T-helper 17 cell (primary cell): Measurements from ENCODE around the gene POMT1. TPM values are rescaled to one million over a fixed set of nuclear protein-coding genes. Genes with fewer than 3 reads are reported as not detected.

Experiments used
- total RNA-seq, 4 donors: library from RNA in 2 of 4; stranded (reverse) in 2 of 4; gene quantifications; one replicate each; pipeline ENCODE4 v1.2.3 and lab custom pipeline; 2022 to 2026

POMT1 gene
- total RNA-seq, 2 donors from 2014 or later, result 50.0 to 54.0 TPM

Other genes with a start within 250 kb of the POMT1 start
- 10 to 100 TPM; 59.5 to 60.4 TPM for gene FAM78A, start 226.4 kb upstream of the POMT1 start, total RNA-seq
- gene PLPP7, start 213.2 kb upstream of the POMT1 start, total RNA-seq, result under 1 TPM in 1 of 2 donors, not detected in 1; 0.17 TPM
- gene PRRC2B, start 108.8 kb upstream of the POMT1 start, total RNA-seq, result 100 to 1,000 TPM; 193 to 241 TPM
- 10 to 100 TPM; 16.6 to 21.4 TPM for gene UCK1, start 28.3 kb downstream of the POMT1 start, total RNA-seq
- gene PRRT1B, start 42.6 kb downstream of the POMT1 start, total RNA-seq, result not detected
- gene RAPGEF1, start 237.2 kb downstream of the POMT1 start, total RNA-seq, result 100 to 1,000 TPM; 176 to 209 TPM